ENCODE data around the gene COX7B2. TPM values are rescaled to one million over a fixed set of nuclear protein-coding genes. Genes with fewer than 3 reads are reported as not detected.

The COX7B2 gene
- total and polyA plus RNA-seq, 2 of the 4 experiments (the other 2 are of a cell fraction) = not detected

DNA sequence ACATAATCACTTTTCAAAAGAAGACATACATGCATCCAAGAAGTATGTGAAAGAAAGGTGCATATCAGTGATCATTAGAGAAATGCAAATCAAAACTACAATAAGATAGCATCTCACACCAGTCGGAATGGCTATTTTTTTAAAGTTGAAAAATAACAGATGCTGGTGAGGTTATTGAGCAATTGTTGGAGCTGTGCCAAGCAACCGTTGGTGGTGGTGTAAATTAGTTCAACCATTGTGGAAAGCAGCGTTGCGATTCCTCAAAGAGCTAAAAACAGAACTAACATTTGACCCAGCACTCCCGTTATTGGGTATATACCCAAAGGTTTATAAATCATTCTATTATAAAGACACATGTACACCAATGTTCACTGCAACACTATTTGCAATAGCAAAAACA lies 14.2 kb downstream of the COX7B2 start:
- no peak overlapping the region for H3K4me3 ChIP-seq (ENCODE audit: insufficient read depth, low read depth, low read length)
- no peaks in the 10 kb centered on the region for H4K20me1 ChIP-seq (ENCODE audit: insufficient read depth, low read length)
- H4K91ac ChIP-seq (ENCODE audit: insufficient read depth, low read depth, low read length) = no peak overlapping the region
- no peaks in the 10 kb centered on the region for H3K36me3 ChIP-seq (ENCODE audit: control insufficient read depth, insufficient read depth, low read length)
- H3K14ac ChIP-seq (replicated peaks; ENCODE audit: low read depth, low read length) = no peak overlapping the region
- H3K4me2 ChIP-seq (ENCODE audit: low read depth, low read length) = no peak overlapping the region
- no peak overlapping the region for H2BK20ac ChIP-seq (ENCODE audit: low read depth, low read length)
- no peak overlapping the region for H2BK120ac ChIP-seq (ENCODE audit: low read depth, low read length)
- H4K5ac ChIP-seq (ENCODE audit: low read depth, low read length) = no peak overlapping the region
- no peak for DNase-seq
- BruUV-seq (replicated peaks) = no TSS peak
- no peaks in the 10 kb centered on the region; the same call in 1 of the 2 replicates for H3K27me3 ChIP-seq (ENCODE audit: control insufficient read depth, insufficient read depth, low read length)
- no peak overlapping the region for H4K8ac ChIP-seq (ENCODE audit: low read depth in 2 of 2, low read length in 2 of 2)
- H2BK5ac ChIP-seq (ENCODE audit: low read depth, low read length, poor library complexity, severe bottlenecking) = no peak overlapping the region
- H3K18ac ChIP-seq (ENCODE audit: low read depth, low read length) = no peak overlapping the region
- H3K9me1 ChIP-seq (ENCODE audit: insufficient read depth, low read length) = no peaks in the 10 kb centered on the region
- H3K27ac ChIP-seq (ENCODE audit: insufficient read depth, low read length) = no peak overlapping the region
- no peaks in the 10 kb centered on the region for H3K9me3 ChIP-seq (ENCODE audit: control insufficient read depth, insufficient read depth, low read length)
- H3K4me1 ChIP-seq (ENCODE audit: control insufficient read depth, insufficient read depth, low read length) = no peaks in the 10 kb centered on the region
- ATAC-seq (ENCODE audit: low read depth) = no peak
- in situ Hi-C loops (cut with MboI; ENCODE audit: low sequenced_read_pairs) = no loop called here
- no peaks in the 10 kb centered on the region for H3K79me1 ChIP-seq (ENCODE audit: low read depth in 1 of 2, low read length in 2 of 2)
- TF ChIP-seq NFE2L2 (IDR thresholded peaks at IDR 0.05; ENCODE audit: low read depth, low read length) (no peak), FOS (IDR thresholded peaks at IDR 0.05; ENCODE audit: low read depth, low read length) (no peak), MAZ (IDR thresholded peaks at IDR 0.05; ENCODE audit: borderline replicate concordance, low read depth, low read length) (no peak), BHLHE40 (IDR thresholded peaks at IDR 0.05; ENCODE audit: low read depth, low read length) (no peak), RFX5 (IDR thresholded peaks at IDR 0.05; ENCODE audit: low read depth, low read length) (no peak), CEBPB (IDR thresholded peaks at IDR 0.05; ENCODE audit: low read depth, low read length) (no peak)
- TF ChIP-seq, protein P1, sequence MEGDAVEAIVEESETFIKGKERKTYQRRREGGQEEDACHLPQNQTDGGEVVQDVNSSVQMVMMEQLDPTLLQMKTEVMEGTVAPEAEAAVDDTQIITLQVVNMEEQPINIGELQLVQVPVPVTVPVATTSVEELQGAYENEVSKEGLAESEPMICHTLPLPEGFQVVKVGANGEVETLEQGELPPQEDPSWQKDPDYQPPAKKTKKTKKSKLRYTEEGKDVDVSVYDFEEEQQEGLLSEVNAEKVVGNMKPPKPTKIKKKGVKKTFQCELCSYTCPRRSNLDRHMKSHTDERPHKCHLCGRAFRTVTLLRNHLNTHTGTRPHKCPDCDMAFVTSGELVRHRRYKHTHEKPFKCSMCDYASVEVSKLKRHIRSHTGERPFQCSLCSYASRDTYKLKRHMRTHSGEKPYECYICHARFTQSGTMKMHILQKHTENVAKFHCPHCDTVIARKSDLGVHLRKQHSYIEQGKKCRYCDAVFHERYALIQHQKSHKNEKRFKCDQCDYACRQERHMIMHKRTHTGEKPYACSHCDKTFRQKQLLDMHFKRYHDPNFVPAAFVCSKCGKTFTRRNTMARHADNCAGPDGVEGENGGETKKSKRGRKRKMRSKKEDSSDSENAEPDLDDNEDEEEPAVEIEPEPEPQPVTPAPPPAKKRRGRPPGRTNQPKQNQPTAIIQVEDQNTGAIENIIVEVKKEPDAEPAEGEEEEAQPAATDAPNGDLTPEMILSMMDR (conservative IDR thresholded peaks at IDR 0.05; ENCODE audit: low read depth, low read length) = no peak
- TF ChIP-seq, protein P2, sequence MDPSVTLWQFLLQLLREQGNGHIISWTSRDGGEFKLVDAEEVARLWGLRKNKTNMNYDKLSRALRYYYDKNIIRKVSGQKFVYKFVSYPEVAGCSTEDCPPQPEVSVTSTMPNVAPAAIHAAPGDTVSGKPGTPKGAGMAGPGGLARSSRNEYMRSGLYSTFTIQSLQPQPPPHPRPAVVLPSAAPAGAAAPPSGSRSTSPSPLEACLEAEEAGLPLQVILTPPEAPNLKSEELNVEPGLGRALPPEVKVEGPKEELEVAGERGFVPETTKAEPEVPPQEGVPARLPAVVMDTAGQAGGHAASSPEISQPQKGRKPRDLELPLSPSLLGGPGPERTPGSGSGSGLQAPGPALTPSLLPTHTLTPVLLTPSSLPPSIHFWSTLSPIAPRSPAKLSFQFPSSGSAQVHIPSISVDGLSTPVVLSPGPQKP (IDR thresholded peaks at IDR 0.05; ENCODE audit: borderline replicate concordance, low read depth, low read length) = no peak
- H3K9ac ChIP-seq (ENCODE audit: low read depth, low read length) = no peak overlapping the region
- H3K4ac ChIP-seq (ENCODE audit: low read depth, low read length) = no peak overlapping the region
- no peak overlapping the region for H2AK9ac ChIP-seq (replicated peaks; ENCODE audit: low read depth, low read length, poor library complexity)
- H2AK5ac ChIP-seq (ENCODE audit: low read depth, low read length) = no peak overlapping the region
- POLR2A ChIA-PET (ENCODE audit: unreplicated experiment) = no interaction called here
- dilution Hi-C loops (cut with HindIII; ENCODE audit: low sequenced_read_pairs, unreplicated experiment) = no loop called here
- CTCF ChIA-PET = no interaction called here
- H3K56ac ChIP-seq (ENCODE audit: extremely low read depth, insufficient read depth, low read length) = no peak overlapping the region
- H2BK15ac ChIP-seq (ENCODE audit: low read depth, low read length) = no peak overlapping the region
- no CpG with 5 or more reads among the region's 5 CpGs for WGBS, 2 experiments (ENCODE audit: extremely low coverage in 2 of 2, insufficient read length in 1 of 2)
- intact Hi-C loops (cut with micrococcal nuclease) = no loop called here
- no peak overlapping the region for H2AFZ ChIP-seq (replicated peaks; ENCODE audit: low read length, poor library complexity)
- no peak overlapping the region for H3K23ac ChIP-seq (ENCODE audit: low read depth, low read length)

All from IMR-90 (cell line).